GM13976 (cell line): Measurements from ENCODE around the gene ZFPM1.
"Not testable (repeated sequence)": the region's sequence is repeated elsewhere in the genome, so short reads cannot be mapped to it uniquely, and the experiment has no call there.

Source experiments
- DNase-seq: peaks from one replicate; pipeline ENCODE4 v3.0.0; 2012; ENCODE audit warnings: low spot score
- CTCF ChIP-seq: IDR thresholded peaks from 2 replicates; pipeline ENCODE4 v1.5.1; 2012; ENCODE audit warnings: borderline replicate concordance, mild to moderate bottlenecking; ENCODE audit not compliant: insufficient read depth; ENCODE audit errors: extremely low read depth, missing control alignments, control extremely low read depth
- in situ Hi-C: fragments of 300-500 bp; cut with MboI; formaldehyde crosslinking; loops from one replicate; pipeline ENCODE4 v1.12.0; 2022; ENCODE audit warnings: low sequenced_read_pairs, mixed read lengths, inconsistent platforms; ENCODE audit not compliant: unreplicated experiment

Gene ZFPM1

GRCh38 chr16:88515371-88515770, 62.3 kb downstream of the ZFPM1 start:
- no peak for TF ChIP-seq CTCF
- DNase-seq: no peak
- in situ Hi-C loops: no loop called here

DNA sequence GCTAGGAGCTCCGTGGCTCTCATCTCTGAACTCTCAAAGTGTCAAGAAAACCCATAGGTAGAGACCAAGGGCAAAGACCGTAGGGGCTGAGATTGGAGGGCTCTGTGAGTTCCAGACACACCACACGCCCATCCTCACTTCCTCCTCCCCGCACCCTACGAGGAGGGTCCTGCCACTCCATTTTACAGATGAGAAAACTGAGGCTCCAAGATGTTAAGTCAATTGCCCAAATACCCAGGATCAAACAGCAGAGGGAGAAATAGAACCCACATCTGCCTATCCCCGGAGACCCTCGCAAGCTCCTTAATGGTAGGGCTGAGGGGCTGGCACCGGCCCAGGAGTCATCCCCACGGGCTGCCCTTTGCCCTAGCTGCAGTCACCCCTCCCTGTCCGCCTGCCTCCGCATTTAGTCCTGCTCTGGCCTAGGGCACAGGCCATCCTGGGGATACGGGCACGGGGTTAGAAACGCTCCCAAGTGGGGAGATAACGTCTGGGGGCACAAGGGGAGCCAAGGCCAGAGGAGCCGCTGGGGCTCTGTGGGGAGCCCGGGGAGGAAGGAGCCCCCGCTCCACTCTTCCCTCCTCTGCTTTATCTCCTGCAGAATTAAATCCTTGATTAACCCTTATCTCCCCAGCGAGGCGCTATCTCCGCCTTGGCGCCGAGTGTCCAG, 63.0 kb downstream of the ZFPM1 start:
- in situ Hi-C loops: no loop called here
- TF ChIP-seq CTCF: no peak
- DNase-seq: no peak

GRCh38 chr16:88516601-88517061, 63.6 kb downstream of the ZFPM1 start:
- in situ Hi-C loops: no loop called here
- DNase-seq: no peak
- no peak for TF ChIP-seq CTCF

DNA sequence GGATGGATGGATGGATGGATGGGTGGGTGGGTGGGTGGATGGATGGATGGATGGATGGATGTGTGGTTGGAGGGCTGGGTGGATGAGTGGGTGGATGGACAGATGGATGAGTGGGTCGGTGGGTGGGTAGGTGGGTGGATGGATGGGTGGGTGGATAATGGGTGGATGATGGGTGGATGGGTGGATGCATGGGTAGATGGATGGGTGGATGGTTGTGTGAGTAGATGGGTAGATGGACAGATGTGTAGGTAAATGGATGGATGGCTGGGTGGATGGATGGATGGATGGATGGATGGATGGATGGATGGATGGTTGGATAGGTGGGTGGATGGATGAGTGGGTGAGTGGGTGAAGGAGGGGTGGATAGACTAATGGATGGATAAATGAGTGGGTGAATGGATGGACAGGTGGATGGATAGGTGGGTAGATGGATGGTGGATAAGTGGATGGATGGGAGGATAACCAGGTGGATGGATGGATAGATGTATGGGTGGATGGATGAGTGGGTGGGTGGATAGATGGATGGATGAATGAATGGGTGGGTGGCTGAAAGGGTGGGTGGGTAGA, 64.2 kb downstream of the ZFPM1 start:
- DNase-seq, in situ Hi-C loops: not testable (repeated sequence)

- DNase-seq, in situ Hi-C loops: not testable (repeated sequence)
These were observed 65.5 kb downstream of the ZFPM1 start for GRCh38 chr16:88518411-88519111.

- DNase-seq: no peak
- in situ Hi-C loops: no loop called here
- TF ChIP-seq CTCF: no peak
These were observed 66.2 kb downstream of the ZFPM1 start for GRCh38 chr16:88519240-88519639.

- TF ChIP-seq CTCF: no peak
- DNase-seq: no peak
- in situ Hi-C loops: no loop called here
These were observed 67.0 kb downstream of the ZFPM1 start for GRCh38 chr16:88519938-88520653.
